Measurements from ENCODE around the gene LDLRAD4.

Gene LDLRAD4

DNA sequence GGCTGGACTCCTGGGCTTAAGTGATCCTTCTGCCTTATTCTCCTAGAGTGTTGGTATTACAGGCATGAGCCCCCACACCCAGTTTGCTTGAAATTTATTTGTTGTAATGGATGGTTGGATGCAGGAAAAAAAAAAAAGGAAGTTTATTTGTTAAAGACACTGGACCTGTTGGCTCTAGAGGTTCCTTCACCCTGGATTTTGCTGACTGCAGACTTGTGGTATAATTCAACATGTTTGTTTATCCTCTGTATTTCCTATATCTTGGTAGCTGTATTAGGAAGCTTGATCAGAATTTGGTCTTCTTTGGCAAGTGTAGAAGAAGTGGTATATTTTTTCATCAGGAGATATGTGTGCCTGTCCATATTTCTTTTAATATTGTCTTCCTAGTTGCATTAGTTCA, 138.7 kb downstream of the LDLRAD4 start:
- DNase-seq: no peak

DNA sequence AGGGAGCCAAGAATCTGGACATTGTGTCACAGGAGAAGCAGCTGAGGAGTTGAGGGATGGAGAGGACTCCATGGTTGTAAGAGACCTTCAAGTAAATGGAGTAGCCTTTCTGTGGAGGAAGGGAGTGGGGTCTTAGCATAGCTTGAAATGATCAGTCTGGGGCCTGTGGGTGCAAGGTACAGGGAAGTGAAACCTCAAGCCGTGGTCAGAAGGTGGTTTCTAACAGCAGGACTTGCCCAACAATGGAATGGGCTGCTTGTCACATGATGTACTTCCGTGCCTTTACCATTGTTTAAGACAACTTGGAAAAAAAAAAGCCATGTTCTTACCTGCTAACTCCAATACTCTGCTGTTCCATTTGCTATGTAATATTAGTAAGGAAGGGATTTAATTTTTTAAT, 140.7 kb downstream of the LDLRAD4 start:
- DNase-seq: peak in 1 of 2 donors; percentile 80

DNA sequence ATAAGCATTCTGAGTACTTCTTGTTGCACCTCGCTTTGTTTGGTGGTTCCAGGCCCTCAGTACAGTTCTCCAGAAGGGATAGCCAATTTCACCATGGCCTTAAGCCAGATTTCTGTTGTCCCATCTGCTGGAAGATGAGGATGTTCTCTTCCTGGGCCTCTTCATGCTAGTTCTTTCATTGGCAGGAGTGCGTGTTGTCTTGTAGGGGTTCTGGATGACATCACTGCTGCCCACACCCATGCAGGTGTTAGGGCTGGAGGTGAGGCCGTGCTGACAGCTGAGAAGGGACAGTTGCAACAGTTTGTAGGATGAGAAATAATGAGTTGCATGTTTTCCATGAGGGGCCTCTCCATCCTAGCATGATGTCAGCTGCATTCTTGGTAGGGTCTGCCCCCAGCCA, 142.9 kb downstream of the LDLRAD4 start:
- DNase-seq: no peak

DNA sequence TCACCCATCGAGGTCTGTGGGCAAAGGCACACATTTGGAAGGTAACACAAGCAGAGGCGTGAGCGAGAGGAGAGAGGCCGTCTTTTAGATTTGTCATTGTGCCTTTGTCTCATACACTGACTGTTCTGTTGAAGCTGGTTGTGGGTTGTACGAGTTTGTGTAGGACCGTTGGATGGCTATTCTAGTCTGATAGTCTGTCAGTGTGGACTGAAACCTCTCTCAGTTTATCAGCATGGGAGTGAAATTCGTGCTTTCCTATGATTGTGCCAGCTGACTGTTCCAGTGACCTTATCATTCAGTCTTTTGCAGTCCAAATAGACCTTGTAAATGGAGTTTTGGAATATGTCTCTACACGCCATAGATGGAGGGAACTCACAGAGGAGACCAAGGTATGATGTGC, 143.5 kb downstream of the LDLRAD4 start:
- no peak for DNase-seq

DNA sequence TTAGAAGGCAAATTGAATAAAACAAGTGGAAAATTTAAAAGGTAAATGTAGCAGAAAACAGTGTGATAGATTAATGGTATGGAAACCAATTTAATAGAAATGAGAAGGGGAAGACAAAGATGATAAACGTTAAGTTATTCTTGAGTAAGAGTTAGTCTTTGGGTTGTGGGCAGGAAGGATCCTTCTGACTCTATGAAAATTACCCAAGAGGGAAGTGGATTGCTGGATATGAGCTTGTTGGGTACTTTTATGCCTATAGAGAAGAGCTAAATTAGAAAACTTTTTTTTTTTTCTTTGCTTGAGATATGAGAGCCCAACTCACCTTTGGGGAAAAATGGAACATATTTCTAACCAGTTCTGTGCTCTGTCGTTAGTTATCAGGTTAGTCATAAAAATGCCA, 144.0 kb downstream of the LDLRAD4 start:
- DNase-seq: peak; percentile 69 to 82

DNA sequence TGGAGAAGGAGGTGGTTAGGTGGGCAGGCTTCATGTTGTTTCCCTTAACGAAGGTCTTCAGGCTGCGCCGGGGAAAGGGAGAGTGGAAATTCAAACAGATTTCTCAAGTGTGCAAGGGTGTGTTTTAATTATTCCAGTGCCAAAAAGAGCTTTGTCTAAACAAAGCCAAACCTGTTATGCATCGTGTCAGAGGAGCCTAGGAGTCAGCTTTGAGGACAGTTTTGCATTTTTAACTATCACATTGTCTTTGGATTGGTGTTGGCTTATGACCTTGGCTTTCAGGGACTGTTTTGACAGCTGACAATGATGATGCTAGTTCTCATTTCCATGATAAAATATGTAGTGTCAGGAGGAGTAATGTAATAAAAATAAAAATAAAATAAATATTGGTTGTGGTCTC, 144.8 kb downstream of the LDLRAD4 start:
- no peak for DNase-seq

DNA sequence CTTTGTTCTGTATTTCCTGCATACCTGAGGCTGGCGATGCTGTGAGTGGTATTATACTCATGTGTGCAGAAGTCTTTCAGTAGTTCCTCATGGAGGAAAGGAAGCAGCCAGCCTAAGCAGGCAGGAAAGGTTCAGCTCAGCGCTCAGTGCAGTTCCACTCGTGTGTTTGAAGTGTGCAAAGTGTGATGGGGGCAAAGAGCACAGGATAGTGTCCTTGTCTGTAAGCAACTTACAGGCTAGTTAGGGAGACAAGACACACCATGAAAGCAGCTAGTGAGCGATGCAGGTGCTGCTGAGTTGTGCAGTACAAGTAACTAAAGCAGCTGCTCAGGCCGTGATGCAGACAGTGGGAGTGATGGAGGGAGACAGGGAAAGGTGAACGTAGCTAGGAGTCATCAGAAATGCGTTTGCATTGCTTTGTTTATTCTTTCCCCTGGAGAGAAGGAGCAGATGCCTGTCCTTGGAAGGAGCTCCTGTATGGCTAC, 146.2 kb downstream of the LDLRAD4 start:
- DNase-seq: no peak

DNA sequence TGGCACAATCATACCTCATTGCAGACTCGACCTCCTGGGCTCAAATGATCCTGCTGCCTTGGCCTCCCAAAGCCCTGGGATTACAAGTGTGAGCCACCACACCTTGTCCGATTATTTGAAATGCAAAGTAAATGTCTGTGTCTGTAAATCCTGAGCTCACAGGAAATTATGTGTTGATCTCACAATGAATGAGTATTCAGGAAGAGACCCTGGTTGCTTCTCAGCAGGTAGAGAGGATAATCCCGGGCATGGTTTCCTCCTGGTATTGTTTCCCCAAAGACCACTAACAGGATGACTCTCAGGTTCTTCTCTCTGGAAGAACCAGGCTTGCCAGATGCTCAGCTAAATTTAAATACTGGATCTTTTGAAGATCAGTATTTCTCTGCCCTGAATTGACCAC, 147.6 kb downstream of the LDLRAD4 start:
- no peak for DNase-seq

DNA sequence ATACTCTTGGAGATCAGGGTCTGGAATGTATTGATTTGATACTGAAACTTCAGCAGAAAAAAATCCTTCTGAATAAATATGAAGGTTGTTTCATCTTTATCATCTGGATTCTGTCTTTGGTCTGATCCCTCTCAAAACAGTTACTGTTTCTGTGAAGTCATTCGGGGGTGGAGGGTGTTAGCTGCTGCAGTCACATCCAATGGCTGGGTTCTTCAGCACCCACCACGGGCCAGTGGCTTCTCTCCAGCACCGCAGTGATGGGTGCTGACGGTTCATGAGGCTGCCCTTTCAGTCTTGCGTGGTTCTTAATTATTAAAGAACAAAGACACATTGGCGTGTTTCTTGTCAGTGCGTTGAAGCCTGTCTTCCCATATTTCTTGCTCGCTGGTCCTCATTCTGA, 148.0 kb downstream of the LDLRAD4 start:
- no peak for DNase-seq

DNA sequence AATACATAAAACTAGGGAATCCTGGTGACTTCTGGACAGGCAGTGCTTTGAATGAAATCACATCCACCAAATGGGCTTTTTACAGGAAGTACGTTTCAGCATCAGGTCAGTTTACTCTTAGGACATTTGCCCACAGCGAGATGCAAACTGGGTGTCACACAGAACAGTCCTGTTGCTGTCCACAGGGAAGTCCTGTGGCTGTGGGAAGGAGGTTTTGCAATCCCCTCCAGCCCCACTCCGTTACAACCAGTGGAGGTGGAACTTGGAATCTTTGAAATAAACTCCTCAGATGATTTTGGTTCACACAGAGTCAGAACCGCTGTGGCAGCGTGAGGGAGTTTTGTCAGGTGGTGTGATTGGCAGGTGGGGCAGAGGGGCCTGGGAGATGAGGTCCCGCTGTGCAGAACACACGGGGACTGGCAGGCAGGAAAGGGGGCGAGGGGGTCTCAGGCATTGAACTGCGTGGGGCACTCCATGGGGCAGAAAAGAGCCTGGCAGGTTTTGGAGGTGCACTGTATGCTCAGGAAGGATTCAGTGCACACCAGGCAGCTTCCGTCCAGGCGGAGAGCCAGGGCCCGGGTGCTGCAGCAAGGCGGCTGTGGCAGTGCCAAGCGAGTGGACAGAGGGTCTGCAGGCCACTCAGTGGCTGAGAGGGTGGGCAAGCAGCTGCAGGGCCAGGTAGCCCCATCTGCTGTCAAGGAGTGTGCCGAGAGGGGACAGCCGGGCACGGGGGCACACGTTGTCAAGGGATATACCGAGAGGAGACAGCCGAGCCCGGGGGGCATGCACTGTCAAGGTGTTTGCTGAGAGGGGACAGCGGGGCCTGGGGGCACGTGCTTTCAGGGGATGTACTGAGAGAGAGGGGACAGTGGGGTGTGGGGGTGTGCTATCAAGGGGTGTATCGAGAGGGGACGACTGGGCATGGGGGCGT, 148.7 kb downstream of the LDLRAD4 start:
- peak; percentile 57 to 91 for DNase-seq

DNA sequence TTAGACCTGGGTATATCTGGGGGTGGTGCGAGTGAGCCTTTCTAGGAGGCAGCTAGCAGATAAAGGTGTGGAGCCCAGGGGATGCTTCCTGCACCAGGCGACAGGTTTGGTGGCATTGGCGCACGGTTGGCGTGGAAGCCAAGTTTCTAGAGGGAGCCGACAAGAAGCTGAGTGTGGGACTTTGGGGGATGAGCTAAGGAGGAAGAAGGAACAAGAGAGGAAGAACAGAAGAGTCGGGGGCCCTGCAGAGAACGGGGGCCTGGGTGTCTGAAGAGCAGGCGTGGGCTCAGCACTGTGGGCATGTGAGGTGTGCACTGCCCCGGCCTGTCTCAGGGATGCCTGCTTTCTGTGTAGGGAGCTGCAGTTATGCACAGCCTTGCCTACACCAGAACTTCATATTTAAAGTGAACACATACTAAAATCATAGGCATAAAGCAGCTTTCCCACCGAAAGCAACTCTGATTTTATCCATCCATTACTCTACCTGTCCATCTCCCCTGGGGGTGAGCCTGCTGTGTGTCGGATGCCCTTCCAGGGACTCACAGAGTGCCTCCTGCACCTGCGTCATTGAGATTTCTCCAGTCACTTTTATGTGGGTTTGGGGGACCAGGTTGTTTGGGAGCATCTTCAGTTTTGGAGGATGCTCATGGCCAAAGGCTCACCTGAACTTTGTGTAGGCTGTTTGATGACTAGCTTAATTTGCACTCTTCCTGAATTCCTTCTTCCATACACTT, 149.7 kb downstream of the LDLRAD4 start:
- no peak for DNase-seq

DNA sequence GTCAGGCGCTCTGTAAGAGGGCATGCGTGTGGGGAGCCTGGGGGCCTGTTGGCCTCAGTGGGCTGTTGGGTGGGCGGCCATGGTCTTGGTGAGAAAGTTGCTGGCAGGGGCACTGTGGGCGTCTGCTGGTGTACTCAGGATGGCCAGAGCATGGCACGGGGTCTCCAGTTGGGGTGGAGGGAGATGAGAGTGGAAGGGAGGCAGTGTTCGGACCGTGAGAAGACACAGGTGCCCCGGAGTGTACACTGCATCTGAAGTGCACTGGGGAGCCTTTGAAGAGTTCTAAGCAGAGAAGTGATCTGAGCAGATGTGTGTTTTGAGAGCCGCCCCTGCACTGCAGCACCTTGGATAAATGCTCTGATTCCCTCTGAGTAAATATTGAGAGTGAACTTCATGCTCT, 150.8 kb downstream of the LDLRAD4 start:
- DNase-seq: no peak

DNA sequence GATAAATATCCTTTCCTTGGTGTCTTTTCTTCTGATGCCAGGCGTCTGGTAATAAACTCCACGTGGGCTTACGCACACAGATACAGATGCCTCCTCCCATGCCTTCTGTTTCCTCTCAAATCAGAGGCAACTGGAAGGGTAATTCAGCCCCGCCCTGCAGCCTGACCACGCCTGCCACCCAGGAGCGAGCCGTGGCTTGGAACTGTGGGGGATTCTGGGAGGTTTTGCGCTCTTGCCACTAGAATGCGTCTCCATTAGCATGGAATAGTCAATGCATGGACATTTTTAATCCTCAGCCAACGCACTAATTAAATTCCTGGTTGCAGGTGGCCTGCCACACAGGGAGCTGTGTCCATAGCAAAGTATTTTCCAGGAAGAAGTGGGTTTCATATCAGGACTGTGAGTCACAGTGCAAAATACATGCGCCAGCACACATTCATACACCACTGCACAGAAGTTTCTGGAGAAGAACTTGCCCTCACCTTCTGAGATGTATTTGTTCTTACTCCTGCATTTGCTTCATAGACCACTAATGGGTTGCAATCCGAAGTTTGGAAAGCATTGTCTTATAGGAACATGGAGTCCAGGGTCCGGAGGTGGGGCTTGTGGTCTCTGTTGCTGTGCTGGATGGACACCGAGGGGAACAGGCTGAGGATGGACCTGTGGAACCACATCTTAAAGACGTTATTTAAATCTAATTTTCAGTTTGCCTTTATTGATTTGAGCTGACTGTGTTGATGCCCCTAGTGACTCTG, 151.4 kb downstream of the LDLRAD4 start:
- no peak for DNase-seq

DNA sequence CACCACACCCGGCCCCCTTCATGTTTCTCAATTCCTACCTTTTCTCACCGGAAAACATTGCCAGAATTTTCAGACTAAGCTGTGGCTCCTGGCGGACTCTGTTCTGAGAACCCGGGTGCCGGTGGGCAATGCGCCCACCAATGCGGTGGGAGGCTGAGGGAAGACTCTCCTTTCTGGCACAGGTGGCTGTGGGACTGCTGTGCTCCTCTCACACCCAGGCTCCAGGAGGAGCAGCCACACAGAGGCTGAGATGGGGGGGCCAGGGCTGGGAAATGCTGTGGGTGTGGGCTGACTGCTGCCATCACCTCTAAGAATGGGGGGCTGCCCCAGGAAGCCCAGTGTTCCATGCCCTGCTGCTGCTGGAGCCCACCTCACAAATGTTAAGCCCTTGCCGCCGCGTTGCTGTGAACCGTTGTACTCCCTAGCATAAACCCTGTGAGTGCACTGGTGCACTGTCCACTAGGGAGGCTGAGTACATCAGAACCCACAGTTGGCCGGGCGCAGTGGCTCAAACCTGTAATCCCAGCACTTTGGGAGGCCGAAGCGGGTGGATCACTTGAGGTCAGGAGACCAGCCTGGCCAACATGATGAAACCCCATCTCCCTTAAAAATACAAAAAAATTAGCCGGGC, 152.6 kb downstream of the LDLRAD4 start:
- no peak for DNase-seq

DNA sequence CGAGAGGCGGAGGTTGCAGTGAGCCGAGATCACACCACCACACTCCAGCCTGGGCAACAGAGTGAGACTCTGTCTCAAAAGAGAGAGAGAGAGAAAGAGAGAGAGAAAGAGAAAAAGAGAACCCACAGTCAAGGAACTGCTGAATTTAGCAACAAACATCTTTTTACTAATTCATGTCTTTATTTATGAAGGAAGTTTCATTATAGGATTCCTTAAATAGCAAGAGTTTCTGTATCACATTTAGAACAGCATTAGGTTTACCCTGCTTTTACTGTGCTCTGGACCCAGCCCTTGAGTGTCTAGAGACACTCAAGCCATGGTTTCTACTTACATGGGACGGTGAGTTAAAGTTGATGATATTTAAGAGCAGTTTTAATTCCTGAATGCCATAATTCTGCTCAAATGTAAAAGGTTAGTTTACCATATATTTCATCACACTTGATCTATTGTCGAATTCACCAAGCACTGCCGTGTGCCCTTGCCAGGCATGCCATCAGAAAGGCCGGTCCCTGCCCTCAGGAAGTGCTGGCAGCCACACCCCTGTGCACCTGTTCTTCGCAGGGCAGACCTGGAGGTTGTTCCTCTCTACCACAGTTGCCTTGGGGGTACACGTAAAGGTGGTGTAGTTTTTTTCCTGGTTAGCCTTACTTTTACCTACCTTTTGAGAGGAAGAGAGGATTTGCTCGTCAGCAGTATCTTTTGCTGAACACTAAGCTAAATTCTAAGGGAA, 153.3 kb downstream of the LDLRAD4 start:
- DNase-seq: no peak

DNA sequence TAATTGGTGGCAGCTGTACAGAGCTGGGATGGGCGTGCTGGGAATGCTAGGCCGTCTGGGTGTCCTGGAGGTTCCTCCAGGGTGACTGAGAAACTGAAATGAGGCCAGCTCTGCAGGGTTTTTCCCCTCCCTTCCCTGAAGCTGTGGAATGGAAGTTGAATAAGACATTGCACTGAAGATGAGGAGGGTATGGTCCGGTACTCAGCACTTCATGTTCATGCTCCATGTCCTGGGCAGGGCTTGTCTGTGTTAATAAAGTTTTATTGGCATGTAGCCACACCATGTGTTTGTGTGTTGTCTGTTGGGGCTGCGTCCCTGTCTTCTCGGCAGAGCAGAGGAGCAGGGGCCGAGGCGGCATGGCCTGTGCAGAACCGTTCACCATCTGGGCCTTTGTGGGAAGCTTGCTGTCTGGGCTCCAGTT, 154.0 kb downstream of the LDLRAD4 start:
- DNase-seq: no peak

DNA sequence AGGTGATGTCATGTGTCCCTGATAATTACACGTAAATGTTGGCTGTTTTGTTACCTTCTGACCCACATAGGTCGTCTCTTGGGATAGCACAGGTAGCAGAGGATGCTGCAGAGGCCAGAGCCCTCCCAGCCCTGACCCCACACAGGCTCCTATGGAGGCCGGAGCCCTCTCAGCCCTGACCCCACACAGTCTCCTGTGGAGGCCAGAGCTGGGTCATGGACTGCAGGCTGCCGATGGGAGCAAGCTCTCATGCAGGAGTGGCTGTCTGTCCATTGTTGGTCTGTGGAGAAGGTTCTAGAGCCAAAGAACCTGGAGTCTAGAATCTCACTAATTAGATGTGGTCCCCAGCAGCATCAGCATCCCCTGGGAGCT, 155.5 kb downstream of the LDLRAD4 start:
- DNase-seq: no peak

DNA sequence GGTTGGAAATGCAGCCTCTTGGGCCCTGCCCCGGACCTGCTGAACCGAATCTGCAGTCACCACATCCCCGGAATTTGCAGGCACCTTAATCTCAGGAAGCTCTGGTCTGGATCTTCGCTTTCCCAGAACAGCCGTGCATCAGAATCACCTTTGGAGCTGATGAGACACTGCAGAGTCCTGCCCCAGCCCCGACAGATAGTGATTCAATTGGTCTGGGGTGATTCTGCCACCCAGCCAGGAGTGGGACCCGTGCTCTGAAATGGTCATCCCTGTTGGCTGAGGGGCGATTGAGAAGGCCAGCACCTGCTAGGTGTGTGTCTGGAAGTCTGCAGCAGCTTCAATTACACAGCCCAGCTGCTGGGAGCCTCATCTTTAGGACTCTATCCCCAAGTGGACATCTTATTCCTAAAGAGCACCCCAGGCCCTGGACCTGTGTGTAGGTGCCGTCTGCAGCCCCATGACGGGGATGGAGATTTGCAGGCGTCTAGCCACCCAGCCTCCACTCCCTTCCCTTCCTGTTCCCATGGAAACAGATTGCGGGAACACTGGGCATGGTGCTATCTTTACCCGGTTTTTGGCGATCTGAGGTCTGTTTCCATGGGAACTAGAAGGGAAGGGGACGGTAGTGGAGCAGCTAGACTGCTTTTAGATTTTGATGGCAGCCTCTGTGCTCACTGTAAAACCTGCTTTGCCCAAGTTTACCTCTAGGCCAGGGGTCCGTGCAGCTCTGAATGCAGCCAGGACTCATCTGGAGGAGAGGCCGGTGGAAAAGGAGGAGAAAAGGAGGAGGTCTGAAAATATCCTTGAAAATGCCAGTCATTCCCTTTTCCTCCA, 156.1 kb downstream of the LDLRAD4 start:
- DNase-seq: no peak

DNA sequence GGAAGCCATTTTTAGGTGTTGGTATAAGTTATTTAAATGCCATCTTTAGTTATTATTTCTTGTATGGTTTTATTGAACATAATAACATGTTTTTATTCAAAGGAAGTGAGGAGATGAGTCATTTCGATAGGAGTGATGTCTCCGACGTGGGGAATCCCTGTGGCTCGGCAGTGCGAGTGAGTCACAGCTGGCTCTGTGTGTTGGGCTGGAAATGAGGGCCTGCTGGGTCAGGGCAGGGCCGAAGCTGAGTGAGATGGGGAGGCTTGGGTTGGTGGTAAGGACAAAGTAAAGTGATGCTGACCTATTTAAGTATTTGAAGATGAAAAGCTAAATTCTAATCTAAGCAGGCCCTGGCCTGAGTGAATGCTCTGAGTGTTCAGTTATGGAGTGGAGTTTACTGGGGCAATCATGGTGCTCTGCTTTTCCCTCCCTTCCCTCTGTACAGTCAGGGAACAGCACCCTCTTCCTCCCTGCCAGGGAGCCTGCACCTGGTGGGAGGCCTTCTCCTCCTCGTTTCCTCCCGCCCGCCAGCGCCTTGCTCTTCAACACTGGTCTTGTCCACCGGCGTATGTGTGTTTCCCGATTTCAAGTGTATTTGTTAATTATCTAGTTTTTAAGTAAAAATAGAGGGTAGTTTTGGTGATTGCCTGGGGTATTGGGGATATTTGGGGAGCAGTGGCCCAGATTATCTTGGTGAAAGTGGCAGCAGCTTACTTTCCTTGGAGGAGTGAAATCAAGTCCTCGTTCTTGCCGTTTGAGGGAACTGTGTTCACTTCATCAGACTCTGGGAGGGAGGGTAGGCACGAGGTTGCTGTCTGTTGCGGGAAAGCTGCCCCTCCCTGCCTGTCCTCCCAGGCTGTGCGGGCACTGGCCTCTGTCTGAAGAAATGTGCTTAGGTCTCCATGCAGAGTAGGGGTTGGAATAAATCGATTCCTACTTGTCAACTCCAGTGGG, 157.0 kb downstream of the LDLRAD4 start:
- peak; percentile 82 to 86 for DNase-seq

DNA sequence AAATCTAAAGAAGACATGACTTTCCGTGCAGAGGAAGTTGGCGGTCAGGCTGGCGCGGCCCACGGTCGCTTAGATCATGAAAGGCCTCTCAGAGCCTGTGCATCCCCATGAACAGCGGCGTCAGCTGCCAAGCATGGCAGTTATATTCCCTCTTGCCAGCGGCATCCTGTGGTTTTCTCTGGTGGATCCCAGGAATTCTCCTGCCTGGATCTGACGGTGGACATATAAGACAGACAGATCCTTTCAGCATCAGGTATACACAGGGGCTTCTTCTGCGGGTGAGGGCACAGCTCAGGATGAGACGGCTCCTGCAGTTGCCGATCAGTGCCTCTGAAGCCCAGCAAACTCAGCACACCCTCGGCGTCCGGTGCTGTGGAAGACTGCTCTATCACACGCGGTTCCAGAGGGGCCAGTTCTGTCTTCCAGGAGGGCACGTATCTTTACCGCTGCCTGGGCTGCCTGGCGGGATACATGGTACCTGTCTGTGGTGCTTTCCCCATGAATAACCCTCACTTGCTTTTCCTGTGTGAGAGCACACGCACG, 157.8 kb downstream of the LDLRAD4 start:
- DNase-seq: no peak
